ENCODE results near the gene C19orf33. TPM values are rescaled to one million over a fixed set of nuclear protein-coding genes. Genes with fewer than 3 reads are reported as not detected.

The C19orf33 gene
- total RNA-seq, 1 donor = not detected

DNA sequence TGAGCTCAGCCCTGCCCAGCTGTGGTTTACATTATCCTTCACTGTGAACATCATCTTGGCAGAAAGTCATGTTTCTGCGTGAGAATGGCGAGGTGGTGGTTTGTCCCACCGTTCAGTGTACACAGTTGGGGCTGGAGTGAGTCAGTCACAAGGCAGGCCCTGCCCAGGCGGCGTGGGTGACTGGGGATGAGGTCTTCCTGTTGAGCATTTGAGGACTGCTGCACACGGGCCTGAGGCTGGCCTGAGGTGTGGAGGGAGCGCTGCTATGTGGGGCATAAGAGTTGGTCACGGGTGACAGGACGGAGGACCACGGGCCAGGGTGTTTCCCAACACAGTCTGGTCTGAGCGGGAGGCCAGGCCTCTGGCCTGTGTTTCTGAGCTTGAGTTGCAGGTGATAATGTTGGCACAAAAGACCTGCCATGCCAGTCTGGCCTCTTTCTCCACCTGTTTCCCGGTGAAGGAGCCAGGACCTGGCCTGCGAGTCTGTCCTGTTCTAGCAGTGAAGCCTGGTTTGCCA is 13.4 kb upstream of the C19orf33 start:
- H3K4me3 ChIP-seq (ENCODE audit: insufficient read depth, low read length) = no peak overlapping the region
- no peaks in the 10 kb centered on the region for H3K27me3 ChIP-seq (ENCODE audit: insufficient read depth, low read length)
- H3K79me2 ChIP-seq (ENCODE audit: insufficient read depth, low read length) = no peaks in the 10 kb centered on the region
- no peaks in the 10 kb centered on the region for H3K9me3 ChIP-seq (ENCODE audit: low read depth, low read length)
- H3K27ac ChIP-seq (ENCODE audit: low read depth, low read length) = peak overlapping the region; percentile 78
- H3K4me2 ChIP-seq (ENCODE audit: insufficient read depth, low read length) = peak overlapping the region; percentile 29
- TF ChIP-seq, protein P1, sequence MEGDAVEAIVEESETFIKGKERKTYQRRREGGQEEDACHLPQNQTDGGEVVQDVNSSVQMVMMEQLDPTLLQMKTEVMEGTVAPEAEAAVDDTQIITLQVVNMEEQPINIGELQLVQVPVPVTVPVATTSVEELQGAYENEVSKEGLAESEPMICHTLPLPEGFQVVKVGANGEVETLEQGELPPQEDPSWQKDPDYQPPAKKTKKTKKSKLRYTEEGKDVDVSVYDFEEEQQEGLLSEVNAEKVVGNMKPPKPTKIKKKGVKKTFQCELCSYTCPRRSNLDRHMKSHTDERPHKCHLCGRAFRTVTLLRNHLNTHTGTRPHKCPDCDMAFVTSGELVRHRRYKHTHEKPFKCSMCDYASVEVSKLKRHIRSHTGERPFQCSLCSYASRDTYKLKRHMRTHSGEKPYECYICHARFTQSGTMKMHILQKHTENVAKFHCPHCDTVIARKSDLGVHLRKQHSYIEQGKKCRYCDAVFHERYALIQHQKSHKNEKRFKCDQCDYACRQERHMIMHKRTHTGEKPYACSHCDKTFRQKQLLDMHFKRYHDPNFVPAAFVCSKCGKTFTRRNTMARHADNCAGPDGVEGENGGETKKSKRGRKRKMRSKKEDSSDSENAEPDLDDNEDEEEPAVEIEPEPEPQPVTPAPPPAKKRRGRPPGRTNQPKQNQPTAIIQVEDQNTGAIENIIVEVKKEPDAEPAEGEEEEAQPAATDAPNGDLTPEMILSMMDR (IDR thresholded peaks at IDR 0.05; ENCODE audit: extremely low read depth, low read depth, low read length) = no peak
- peaks cover 17% of the 10 kb centered on the region for H3K4me1 ChIP-seq (ENCODE audit: insufficient read depth, low read length)
- H3K36me3 ChIP-seq (ENCODE audit: insufficient read depth, low read length) = no peaks in the 10 kb centered on the region
- no peaks in the 10 kb centered on the region for H4K20me1 ChIP-seq (ENCODE audit: insufficient read depth, low read length)
- DNase-seq (ENCODE audit: insufficient read length, low spot score, missing footprints) = peak; percentile 98
- peak overlapping the region; percentile 84 for H2AFZ ChIP-seq (ENCODE audit: low read length)

DNA sequence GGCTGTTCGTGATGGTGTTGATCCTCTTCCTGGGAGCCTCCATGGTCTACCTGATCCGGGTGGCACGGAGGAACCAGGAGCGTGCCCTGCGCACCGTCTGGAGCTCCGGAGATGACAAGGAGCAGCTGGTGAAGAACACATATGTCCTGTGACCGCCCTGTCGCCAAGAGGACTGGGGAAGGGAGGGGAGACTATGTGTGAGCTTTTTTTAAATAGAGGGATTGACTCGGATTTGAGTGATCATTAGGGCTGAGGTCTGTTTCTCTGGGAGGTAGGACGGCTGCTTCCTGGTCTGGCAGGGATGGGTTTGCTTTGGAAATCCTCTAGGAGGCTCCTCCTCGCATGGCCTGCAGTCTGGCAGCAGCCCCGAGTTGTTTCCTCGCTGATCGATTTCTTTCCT is 12.2 kb upstream of the C19orf33 start:
- DNase-seq (ENCODE audit: insufficient read length, low spot score, missing footprints) = no peak
- Histone ChIP-seq H3K27ac (ENCODE audit: low read depth, low read length) (no peak overlapping the region), H3K4me1 (ENCODE audit: insufficient read depth, low read length) (peaks cover 14% of the 10 kb centered on the region), H2AFZ (ENCODE audit: low read length) (peak overlapping the region; percentile 51), H3K4me2 (ENCODE audit: insufficient read depth, low read length) (no peak overlapping the region), H3K9me3 (ENCODE audit: low read depth, low read length) (no peaks in the 10 kb centered on the region), H4K20me1 (ENCODE audit: insufficient read depth, low read length) (no peaks in the 10 kb centered on the region), H3K4me3 (ENCODE audit: insufficient read depth, low read length) (no peak overlapping the region), H3K79me2 (ENCODE audit: insufficient read depth, low read length) (no peaks in the 10 kb centered on the region), H3K27me3 (ENCODE audit: insufficient read depth, low read length) (no peaks in the 10 kb centered on the region), H3K36me3 (ENCODE audit: insufficient read depth, low read length) (no peaks in the 10 kb centered on the region)
- TF ChIP-seq, protein P1 (IDR thresholded peaks at IDR 0.05; ENCODE audit: extremely low read depth, low read depth, low read length) = no peak

DNA sequence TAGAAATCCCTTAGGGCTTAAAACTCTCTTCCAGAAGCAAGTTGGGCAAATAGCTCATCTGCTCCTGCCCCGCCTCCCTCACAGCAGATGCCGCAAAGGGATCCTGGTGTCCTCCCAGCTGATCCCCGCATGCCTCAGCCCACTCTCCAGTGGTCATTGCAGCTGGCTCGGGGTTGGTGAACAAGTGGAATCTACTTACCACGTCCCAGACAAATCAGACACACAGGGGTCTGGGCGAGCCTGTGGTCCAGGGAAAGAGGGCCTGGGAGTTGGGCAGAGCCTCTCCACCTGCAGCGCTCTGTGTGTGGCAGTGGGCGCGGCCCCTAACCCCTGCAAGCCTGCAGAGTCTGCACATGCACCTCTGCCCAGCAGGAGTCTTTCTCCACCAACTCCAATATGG is 10.8 kb upstream of the C19orf33 start:
- no peak for DNase-seq (ENCODE audit: insufficient read length, low spot score, missing footprints)
- Histone ChIP-seq H3K9me3 (ENCODE audit: low read depth, low read length) (no peaks in the 10 kb centered on the region), H3K4me3 (ENCODE audit: insufficient read depth, low read length) (no peak overlapping the region), H3K79me2 (ENCODE audit: insufficient read depth, low read length) (no peaks in the 10 kb centered on the region), H3K4me2 (ENCODE audit: insufficient read depth, low read length) (no peak overlapping the region), H3K4me1 (ENCODE audit: insufficient read depth, low read length) (peaks cover 14% of the 10 kb centered on the region), H3K27me3 (ENCODE audit: insufficient read depth, low read length) (no peaks in the 10 kb centered on the region), H2AFZ (ENCODE audit: low read length) (no peak overlapping the region), H3K36me3 (ENCODE audit: insufficient read depth, low read length) (no peaks in the 10 kb centered on the region), H3K27ac (ENCODE audit: low read depth, low read length) (no peak overlapping the region), H4K20me1 (ENCODE audit: insufficient read depth, low read length) (no peaks in the 10 kb centered on the region)
- TF ChIP-seq, protein P1 (IDR thresholded peaks at IDR 0.05; ENCODE audit: extremely low read depth, low read depth, low read length) = no peak

DNA sequence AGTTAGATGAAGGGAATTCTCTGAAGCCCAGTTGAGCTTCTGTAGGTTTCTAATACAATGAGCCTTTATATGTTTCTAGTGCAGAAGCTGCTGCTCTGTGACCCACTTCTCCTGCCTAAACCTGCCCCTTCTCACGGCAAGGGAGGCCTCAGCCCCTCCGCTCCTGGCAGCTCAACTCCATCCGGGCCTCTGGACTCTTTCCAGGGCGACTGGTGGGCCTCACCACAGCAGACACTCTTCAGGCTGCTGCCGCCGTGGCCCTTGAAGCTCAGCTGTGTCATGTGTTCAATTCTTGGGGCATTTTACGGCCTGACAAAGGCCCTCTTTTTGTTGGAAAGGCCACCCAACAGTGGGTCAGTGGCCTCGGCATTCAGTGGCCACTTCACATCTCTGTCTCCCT is 10.0 kb upstream of the C19orf33 start:
- TF ChIP-seq, protein P1 (IDR thresholded peaks at IDR 0.05; ENCODE audit: extremely low read depth, low read depth, low read length) = no peak
- H2AFZ ChIP-seq (ENCODE audit: low read length) = no peak overlapping the region
- H3K36me3 ChIP-seq (ENCODE audit: insufficient read depth, low read length) = no peaks in the 10 kb centered on the region
- no peak overlapping the region for H3K4me2 ChIP-seq (ENCODE audit: insufficient read depth, low read length)
- H3K9me3 ChIP-seq (ENCODE audit: low read depth, low read length) = no peaks in the 10 kb centered on the region
- H3K4me3 ChIP-seq (ENCODE audit: insufficient read depth, low read length) = no peak overlapping the region
- DNase-seq (ENCODE audit: insufficient read length, low spot score, missing footprints) = no peak
- no peak overlapping the region for H3K27ac ChIP-seq (ENCODE audit: low read depth, low read length)
- H3K27me3 ChIP-seq (ENCODE audit: insufficient read depth, low read length) = no peaks in the 10 kb centered on the region
- H3K4me1 ChIP-seq (ENCODE audit: insufficient read depth, low read length) = peaks cover 20% of the 10 kb centered on the region
- no peaks in the 10 kb centered on the region for H3K79me2 ChIP-seq (ENCODE audit: insufficient read depth, low read length)
- no peaks in the 10 kb centered on the region for H4K20me1 ChIP-seq (ENCODE audit: insufficient read depth, low read length)
